NCI-H2227 treated with DMSO at 0.1 percent for 48 hours (cell line): ENCODE results near the gene DGUOK.
A peak's percentile ranks its signal among the peaks of the same experiment; 100 is the strongest.

ENCODE experiments used
- DNase-seq: peaks from one replicate; lab custom pipeline; 2025; lab: John Stamatoyannopoulos, UW

Gene DGUOK

GRCh38 chr2:73998451-73998850, 71.8 kb downstream of the DGUOK start:
- DNase-seq = peak; percentile 40

- no peak for DNase-seq
Observed at GRCh38 chr2:73998933-73999332, 72.3 kb downstream of the DGUOK start.

- DNase-seq = peak; percentile 40
Observed at GRCh38 chr2:73999881-74000597, 73.4 kb downstream of the DGUOK start.

GRCh38 chr2:74000666-74001065, 74.0 kb downstream of the DGUOK start:
- no peak for DNase-seq

GRCh38 chr2:74001121-74001520, 74.4 kb downstream of the DGUOK start:
- DNase-seq = no peak

GRCh38 chr2:74001781-74002504, 75.3 kb downstream of the DGUOK start:
- DNase-seq = no peak

- peak; percentile 82 for DNase-seq
Observed at GRCh38 chr2:74002505-74003421, 76.1 kb downstream of the DGUOK start.

GRCh38 chr2:74003494-74004211, 77.0 kb downstream of the DGUOK start:
- DNase-seq = no peak

GRCh38 chr2:74004212-74005182, 77.8 kb downstream of the DGUOK start:
- DNase-seq = no peak

- no peak for DNase-seq
Observed at GRCh38 chr2:74005786-74006185, 79.1 kb downstream of the DGUOK start.

GRCh38 chr2:74006459-74006858, 79.8 kb downstream of the DGUOK start:
- no peak for DNase-seq

GRCh38 chr2:74007121-74007520, 80.4 kb downstream of the DGUOK start:
- DNase-seq = no peak

GRCh38 chr2:74007711-74008110, 81.0 kb downstream of the DGUOK start:
- DNase-seq = no peak
